ENCODE measurements around the gene KCNMB2.

GRCh38 chr3:178520451-178520850 lies 15.8 kb upstream of the KCNMB2 start:
- no peak for TF ChIP-seq CTCF (IDR thresholded peaks at IDR 0.05)
- TF ChIP-seq EP300 (IDR thresholded peaks at IDR 0.05) = no peak
- no peak for TF ChIP-seq POLR2AphosphoS5 (IDR thresholded peaks at IDR 0.05)

Data from upper lobe of left lung (tissue), 4 donors.